Skin epidermis (tissue), 12 donors: ENCODE measurements around the gene KCNMB4.
"Not testable (repeated sequence)": the region's sequence is repeated elsewhere in the genome, so short reads cannot be mapped to it uniquely, and the experiment has no call there.

Experiments
- H3K27ac ChIP-seq, 21 experiments: fragments of 200-600 bp; sonication (generic) in 11 of 21; one replicate each; pipeline ENCODE4 v1.5.0; 2020; ENCODE audit warnings: mild to moderate bottlenecking in 3 of 21, inconsistent platforms in 2 of 21, moderate library complexity in 2 of 21
- H3K4me3 ChIP-seq, 7 experiments: fragments of 200-600 bp; sonication (generic) in 2 of 7; one replicate each; pipeline ENCODE4 v1.5.0; 2020; ENCODE audit warnings: inconsistent platforms in 2 of 7, mild to moderate bottlenecking in 2 of 7, moderate library complexity in 1 of 7

The KCNMB4 gene

DNA sequence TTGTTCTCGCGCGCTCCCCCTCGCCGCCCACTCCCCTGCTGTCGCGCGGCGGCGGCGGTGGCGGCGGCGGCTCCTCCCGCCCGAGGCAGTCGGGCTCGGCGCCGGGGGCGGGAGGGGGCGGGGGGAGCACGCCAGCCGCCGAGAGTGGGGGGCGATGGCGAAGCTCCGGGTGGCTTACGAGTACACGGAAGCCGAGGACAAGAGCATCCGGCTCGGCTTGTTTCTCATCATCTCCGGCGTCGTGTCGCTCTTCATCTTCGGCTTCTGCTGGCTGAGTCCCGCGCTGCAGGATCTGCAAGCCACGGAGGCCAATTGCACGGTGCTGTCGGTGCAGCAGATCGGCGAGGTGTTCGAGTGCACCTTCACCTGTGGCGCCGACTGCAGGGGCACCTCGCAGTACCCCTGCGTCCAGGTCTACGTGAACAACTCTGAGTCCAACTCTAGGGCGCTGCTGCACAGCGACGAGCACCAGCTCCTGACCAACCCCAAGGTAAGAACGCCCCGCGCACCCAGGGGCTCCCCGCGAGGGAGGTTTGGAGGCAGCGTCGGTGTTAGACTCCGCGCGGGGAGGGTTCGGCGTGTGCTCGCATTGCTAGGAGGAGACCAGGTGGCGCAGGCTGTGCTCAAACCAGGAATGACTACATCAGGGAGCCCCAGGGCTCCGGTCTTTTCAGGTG, 629 bp downstream of the KCNMB4 start:
- H3K4me3 ChIP-seq, result peak overlapping the region; percentile 49 to 73 (median 68)
- peak overlapping the region in 7 of 21 experiments; percentile 19 to 55 (median 38) for H3K27ac ChIP-seq

DNA sequence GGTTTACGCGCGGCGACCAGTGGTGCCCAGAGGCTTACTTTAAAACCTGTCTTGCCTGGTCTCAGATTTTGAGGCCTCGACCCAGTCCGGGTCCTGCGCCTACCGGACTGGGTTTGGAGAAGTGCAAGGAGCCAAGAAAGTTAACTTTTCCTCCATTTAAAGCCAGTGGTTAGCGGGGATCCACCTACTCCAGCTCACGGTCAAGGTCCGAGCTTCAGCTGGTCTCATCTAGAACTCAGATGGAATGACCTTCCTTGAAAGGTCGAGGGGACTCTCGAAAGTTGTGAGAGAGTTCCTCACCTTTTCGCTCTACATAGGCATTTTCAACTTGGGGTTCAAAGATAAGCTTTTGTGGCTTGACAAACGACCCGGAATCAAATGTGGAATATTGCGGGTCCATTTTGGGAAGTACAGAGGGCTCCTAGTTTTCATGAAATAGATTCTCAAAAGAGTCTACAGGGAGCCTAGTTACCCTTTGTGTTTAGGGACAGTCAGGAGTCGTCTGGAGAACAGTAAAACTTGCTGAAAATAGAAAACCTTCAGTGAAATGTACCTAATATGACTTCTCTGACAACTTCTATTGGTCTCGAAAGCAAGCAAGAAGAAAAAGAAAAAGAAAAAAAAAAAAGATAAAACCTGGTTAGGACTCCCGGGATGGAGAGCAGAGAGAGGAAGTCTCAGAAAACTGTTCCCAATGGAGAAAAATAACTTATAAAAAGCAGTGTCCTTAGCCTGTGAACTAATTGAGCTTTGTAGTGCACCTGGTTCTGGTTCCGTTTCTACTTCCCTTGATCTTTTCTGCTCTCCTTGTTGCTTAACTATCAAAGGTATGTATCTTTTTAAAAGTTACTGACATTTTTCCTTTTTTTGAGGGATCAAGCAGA, 1.4 kb downstream of the KCNMB4 start:
- Histone ChIP-seq H3K4me3 (peak overlapping the region; percentile 49 to 73 (median 68)), H3K27ac (peak overlapping the region in 5 of 21 experiments; percentile 19 to 55 (median 21))

DNA sequence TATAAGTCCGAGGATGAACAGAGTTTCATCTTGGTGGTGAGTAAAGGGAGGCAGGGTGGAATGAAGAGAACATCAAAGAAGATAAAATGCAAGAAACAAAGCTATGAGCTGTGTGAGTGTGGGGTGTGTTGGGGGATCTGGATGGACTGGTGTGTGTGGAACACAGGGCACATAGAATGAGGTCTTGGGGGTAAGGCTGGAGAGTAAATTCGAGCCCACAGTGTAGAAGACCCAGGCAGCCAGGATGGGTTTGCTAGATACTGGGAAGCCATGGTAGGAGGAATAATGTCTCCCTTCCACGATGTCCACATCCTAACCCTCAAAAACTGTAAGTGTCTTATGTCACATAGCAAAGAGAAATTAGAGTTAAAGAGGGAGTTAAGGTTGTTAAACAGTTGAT, 6.8 kb downstream of the KCNMB4 start:
- H3K4me3 ChIP-seq, result no peak overlapping the region
- no peak overlapping the region for H3K27ac ChIP-seq

GRCh38 chr12:70379846-70380245, 13.8 kb downstream of the KCNMB4 start:
- Histone ChIP-seq H3K27ac (no peak overlapping the region), H3K4me3 (no peak overlapping the region)

- Histone ChIP-seq H3K4me3 (no peak overlapping the region), H3K27ac (no peak overlapping the region)
Observed at GRCh38 chr12:70383484-70383883, 17.4 kb downstream of the KCNMB4 start.

GRCh38 chr12:70383886-70384285, 17.8 kb downstream of the KCNMB4 start:
- Histone ChIP-seq H3K27ac (no peak overlapping the region), H3K4me3 (no peak overlapping the region)

DNA sequence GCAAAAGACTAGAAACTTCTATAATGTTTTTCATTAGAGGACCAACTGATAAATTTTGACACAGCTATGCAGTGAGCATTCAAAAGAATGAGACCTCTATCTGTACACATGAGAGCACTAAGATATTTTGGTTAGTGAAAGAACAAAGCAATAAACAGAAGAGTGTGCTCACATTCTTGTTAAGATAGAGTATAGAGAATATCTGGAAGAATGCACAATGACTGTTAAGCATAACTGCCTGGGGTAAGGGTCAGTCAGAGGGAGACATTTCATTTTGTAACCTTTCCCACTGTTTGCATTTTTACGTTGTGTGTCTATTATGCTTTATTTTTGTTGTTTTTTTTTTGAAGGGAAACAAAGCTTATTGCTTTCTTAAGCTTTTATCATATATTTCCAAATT, 20.7 kb downstream of the KCNMB4 start:
- H3K4me3 ChIP-seq, result no peak overlapping the region
- H3K27ac ChIP-seq, result no peak overlapping the region

GRCh38 chr12:70389678-70390077, 23.6 kb downstream of the KCNMB4 start:
- no peak overlapping the region for H3K27ac ChIP-seq
- no peak overlapping the region for H3K4me3 ChIP-seq

DNA sequence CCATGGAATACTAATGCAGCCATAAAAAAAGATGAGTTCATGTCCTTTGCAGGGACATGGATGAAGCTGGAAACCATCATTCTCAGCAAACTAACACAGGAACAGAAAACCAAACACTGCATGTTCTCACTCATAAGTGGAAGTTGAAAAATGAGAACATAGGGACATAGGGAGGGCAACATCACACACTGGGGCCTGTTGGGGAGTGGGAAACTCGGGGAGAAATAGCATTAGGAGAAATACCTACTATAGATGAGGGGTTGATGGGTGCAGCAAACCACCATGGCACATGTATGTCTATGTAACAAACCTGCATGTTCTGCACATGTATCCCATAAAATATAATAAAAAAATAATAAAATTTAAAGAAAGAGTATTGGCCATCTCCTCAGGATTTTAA, 26.5 kb downstream of the KCNMB4 start:
- not testable (repeated sequence) for H3K27ac ChIP-seq, H3K4me3 ChIP-seq

GRCh38 chr12:70393787-70394499, 27.9 kb downstream of the KCNMB4 start:
- H3K4me3 ChIP-seq, result no peak overlapping the region
- no peak overlapping the region for H3K27ac ChIP-seq

GRCh38 chr12:70398002-70398401, 31.9 kb downstream of the KCNMB4 start:
- no peak overlapping the region for H3K4me3 ChIP-seq
- no peak overlapping the region for H3K27ac ChIP-seq

DNA sequence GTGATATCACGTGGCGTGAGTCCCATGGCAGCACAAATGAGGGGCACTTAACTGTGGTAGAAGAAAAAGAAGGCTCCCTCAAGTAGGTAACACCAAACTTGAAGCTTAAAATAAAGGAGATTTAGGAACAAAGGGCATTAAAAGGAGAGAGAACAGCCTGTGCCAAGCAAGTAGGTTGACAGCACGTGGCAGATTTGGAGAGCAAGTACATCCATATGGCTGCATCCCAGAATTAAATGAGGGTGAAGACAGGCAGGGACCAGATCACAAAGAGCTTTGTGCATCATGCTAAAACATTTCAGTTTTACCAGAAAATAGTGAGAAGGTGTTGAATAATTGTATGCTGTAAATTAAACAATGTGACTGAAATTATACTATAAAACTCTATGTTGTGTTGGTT, 32.8 kb downstream of the KCNMB4 start:
- Histone ChIP-seq H3K4me3 (no peak overlapping the region), H3K27ac (no peak overlapping the region)

DNA sequence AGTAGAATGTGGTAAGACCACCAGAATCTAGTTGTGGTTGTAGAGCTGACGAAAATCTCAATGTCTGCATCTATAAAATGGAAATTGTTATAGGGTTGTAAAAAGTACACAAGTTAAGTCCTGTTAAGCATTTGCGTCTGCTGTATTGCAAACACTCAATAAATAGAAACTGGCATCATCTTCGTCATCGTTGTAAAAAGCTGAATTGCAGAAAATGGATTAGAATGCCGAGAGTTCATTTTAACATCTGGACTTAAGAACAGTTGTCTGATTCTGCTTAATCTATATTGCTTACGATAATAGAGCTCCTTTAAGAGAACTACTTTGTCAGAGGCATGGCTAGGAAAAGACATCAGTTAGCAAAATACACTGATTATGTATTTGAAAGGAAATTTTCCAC, 33.2 kb downstream of the KCNMB4 start:
- H3K4me3 ChIP-seq, result no peak overlapping the region
- H3K27ac ChIP-seq, result no peak overlapping the region

DNA sequence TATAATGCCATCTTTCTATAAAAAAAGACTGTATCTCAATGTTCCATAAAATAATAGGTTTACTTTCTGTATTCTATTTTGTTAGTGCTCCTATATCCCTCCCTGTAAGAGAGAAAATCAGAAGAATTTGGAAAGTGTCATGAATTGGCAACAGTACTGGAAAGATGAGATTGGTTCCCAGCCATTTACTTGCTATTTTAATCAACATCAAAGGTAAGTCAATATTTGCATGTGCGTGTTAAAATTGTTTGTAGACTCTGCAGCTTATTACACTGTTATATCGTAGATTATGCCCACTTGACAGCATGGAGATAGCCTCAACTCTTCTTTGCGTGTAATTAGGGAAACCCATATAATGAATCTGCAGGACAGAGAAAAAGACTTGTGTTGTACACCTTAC, 34.0 kb downstream of the KCNMB4 start:
- Histone ChIP-seq H3K27ac (no peak overlapping the region), H3K4me3 (no peak overlapping the region)

DNA sequence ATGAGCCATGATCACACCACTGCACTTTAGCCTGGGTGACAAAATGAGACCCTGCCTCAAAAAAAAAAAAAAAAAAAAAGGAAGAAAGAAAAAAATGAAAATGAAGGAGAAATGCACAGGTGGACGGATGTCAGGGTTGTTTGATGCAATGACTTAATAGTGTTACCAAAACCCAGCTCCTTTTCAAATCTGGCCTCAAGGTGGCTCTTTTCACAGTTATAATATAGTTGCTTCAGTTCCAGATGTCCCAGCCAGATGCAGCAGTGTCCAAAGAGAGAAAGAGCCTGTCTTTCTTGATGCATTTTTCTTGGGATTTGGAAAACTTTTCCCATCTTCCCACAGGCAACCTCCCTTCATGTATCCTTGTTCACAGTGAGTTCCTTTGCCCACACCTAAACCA, 36.5 kb downstream of the KCNMB4 start:
- Histone ChIP-seq H3K4me3 (no peak overlapping the region), H3K27ac (no peak overlapping the region)

DNA sequence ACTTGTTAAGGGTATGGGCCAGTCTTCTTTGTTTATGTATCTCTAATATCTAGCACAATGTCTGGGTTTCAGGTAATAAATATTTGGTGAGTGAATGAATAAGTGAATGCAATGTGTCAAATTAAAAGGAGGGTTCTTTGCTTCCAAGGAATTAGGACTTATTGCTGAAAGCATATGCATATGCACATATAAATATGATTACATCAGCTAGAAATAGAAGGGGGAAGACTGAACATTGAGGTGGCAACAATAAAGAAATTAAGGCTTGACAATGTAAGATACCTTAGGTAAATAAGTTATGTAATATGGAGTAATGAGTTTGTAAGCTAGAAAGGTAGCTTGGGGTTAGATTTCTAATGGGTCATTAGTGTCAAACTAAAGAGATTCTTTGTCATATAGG, 37.7 kb downstream of the KCNMB4 start:
- no peak overlapping the region for H3K27ac ChIP-seq
- no peak overlapping the region for H3K4me3 ChIP-seq

GRCh38 chr12:70408004-70408790, 42.1 kb downstream of the KCNMB4 start:
- no peak overlapping the region for H3K27ac ChIP-seq
- H3K4me3 ChIP-seq, result no peak overlapping the region

GRCh38 chr12:70415987-70416386, 49.9 kb downstream of the KCNMB4 start:
- H3K27ac ChIP-seq, result no peak overlapping the region
- H3K4me3 ChIP-seq, result no peak overlapping the region

DNA sequence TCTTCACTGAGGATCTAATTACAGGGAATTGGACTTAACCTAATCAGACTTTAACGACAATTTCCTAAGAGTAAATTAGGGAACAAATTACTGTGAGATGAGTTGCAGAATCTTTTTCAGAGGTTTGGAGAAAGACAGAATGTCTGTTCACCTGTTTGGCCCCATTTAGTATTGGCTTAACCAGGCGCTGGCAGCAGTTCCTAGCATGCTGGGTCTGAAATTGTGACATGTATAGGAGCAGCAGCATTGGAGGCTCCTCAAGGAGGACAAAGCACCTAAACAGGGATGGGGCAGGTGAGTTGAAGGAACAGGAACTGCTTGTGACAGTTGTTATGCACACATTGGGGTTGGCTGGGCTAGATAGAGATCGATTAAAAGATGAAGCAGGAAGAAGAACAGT, 51.0 kb downstream of the KCNMB4 start:
- Histone ChIP-seq H3K27ac (no peak overlapping the region), H3K4me3 (no peak overlapping the region)

DNA sequence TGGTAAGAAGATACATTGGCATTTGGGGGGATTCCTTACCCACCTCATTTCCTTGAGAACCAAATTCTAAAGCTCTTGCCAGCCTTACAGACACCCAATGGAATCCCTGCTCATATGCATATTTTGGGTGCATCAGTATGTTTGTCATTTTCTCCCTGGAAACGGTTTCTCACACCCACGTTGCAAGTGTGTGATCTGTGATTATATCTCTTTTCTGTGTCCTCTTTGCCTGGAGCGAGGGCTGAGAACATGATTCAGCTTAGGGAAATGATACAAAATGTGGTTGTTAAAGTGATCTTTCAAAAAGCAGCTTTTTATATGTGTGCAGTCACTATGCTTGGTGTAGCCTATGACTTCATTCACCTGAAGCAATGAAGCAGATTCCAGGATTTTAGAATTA, 52.0 kb downstream of the KCNMB4 start:
- H3K27ac ChIP-seq, result no peak overlapping the region

More for the DNA sequence above, 52.0 kb downstream of the KCNMB4 start:
- no peak overlapping the region for H3K4me3 ChIP-seq
